ENCODE measurements around the gene VWA2. TPM values are rescaled to one million over a fixed set of nuclear protein-coding genes. Genes with fewer than 3 reads are reported as not detected.

The VWA2 gene
- total RNA-seq, 1 experiment from 2014 or later = not detected

- H3K4me1 ChIP-seq (ENCODE audit: low read length) = no peaks in the 10 kb centered on the region
- no peak overlapping the region for H3K9ac ChIP-seq (ENCODE audit: low read length)
- H3K9me3 ChIP-seq (ENCODE audit: low read length) = no peaks in the 10 kb centered on the region
- no peak overlapping the region for H3K27ac ChIP-seq (ENCODE audit: low read length)
- no peak overlapping the region for H3K4me3 ChIP-seq (ENCODE audit: low read length)
- no peaks in the 10 kb centered on the region for H3K36me3 ChIP-seq (ENCODE audit: insufficient read depth, low read length)
- no peaks in the 10 kb centered on the region for H3K27me3 ChIP-seq (ENCODE audit: low read length)
- H2AFZ ChIP-seq (ENCODE audit: low read length) = no peak overlapping the region
- H3K4me2 ChIP-seq (ENCODE audit: low read depth, low read length, poor library complexity, severe bottlenecking) = no peak overlapping the region
- no peak for DNase-seq
- no peaks in the 10 kb centered on the region for H3K9me2 ChIP-seq (replicated peaks; ENCODE audit: insufficient read depth, low read length)
- no peaks in the 10 kb centered on the region for H3K79me2 ChIP-seq (ENCODE audit: low read length)
- H4K20me1 ChIP-seq (ENCODE audit: insufficient read depth, low read depth, low read length) = no peaks in the 10 kb centered on the region
Observed at GRCh38 chr10:114335614-114336013, 96.6 kb downstream of the VWA2 start.

GRCh38 chr10:114336823-114337509 lies 97.9 kb downstream of the VWA2 start:
- DNase-seq = no peak
- Histone ChIP-seq H3K27me3 (ENCODE audit: low read length) (no peaks in the 10 kb centered on the region), H3K9me3 (ENCODE audit: low read length) (no peaks in the 10 kb centered on the region), H3K36me3 (ENCODE audit: insufficient read depth, low read length) (no peaks in the 10 kb centered on the region), H3K27ac (ENCODE audit: low read length) (no peak overlapping the region), H3K4me3 (ENCODE audit: low read length) (no peak overlapping the region), H3K9ac (ENCODE audit: low read length) (no peak overlapping the region), H3K4me1 (ENCODE audit: low read length) (no peaks in the 10 kb centered on the region), H3K9me2 (replicated peaks; ENCODE audit: insufficient read depth, low read length) (no peaks in the 10 kb centered on the region), H3K4me2 (ENCODE audit: low read depth, low read length, poor library complexity, severe bottlenecking) (no peak overlapping the region), H4K20me1 (ENCODE audit: insufficient read depth, low read depth, low read length) (no peaks in the 10 kb centered on the region), H2AFZ (ENCODE audit: low read length) (no peak overlapping the region), H3K79me2 (ENCODE audit: low read length) (no peaks in the 10 kb centered on the region)

GRCh38 chr10:114337510-114338462 lies 98.7 kb downstream of the VWA2 start:
- no peak overlapping the region for H3K4me2 ChIP-seq (ENCODE audit: low read depth, low read length, poor library complexity, severe bottlenecking)
- H3K79me2 ChIP-seq (ENCODE audit: low read length) = no peaks in the 10 kb centered on the region
- H4K20me1 ChIP-seq (ENCODE audit: insufficient read depth, low read depth, low read length) = no peaks in the 10 kb centered on the region
- H3K9me3 ChIP-seq (ENCODE audit: low read length) = no peaks in the 10 kb centered on the region
- H3K9me2 ChIP-seq (replicated peaks; ENCODE audit: insufficient read depth, low read length) = no peaks in the 10 kb centered on the region
- H3K36me3 ChIP-seq (ENCODE audit: insufficient read depth, low read length) = no peaks in the 10 kb centered on the region
- H2AFZ ChIP-seq (ENCODE audit: low read length) = no peak overlapping the region
- H3K27ac ChIP-seq (ENCODE audit: low read length) = no peak overlapping the region
- no peaks in the 10 kb centered on the region for H3K27me3 ChIP-seq (ENCODE audit: low read length)
- H3K4me1 ChIP-seq (ENCODE audit: low read length) = no peaks in the 10 kb centered on the region
- DNase-seq = no peak
- H3K9ac ChIP-seq (ENCODE audit: low read length) = no peak overlapping the region
- no peak overlapping the region for H3K4me3 ChIP-seq (ENCODE audit: low read length)

- Histone ChIP-seq H3K9me2 (replicated peaks; ENCODE audit: insufficient read depth, low read length) (no peaks in the 10 kb centered on the region), H3K79me2 (ENCODE audit: low read length) (no peaks in the 10 kb centered on the region), H4K20me1 (ENCODE audit: insufficient read depth, low read depth, low read length) (no peaks in the 10 kb centered on the region), H2AFZ (ENCODE audit: low read length) (no peak overlapping the region), H3K4me1 (ENCODE audit: low read length) (no peaks in the 10 kb centered on the region), H3K27ac (ENCODE audit: low read length) (no peak overlapping the region), H3K4me2 (ENCODE audit: low read depth, low read length, poor library complexity, severe bottlenecking) (no peak overlapping the region), H3K9ac (ENCODE audit: low read length) (no peak overlapping the region), H3K36me3 (ENCODE audit: insufficient read depth, low read length) (no peaks in the 10 kb centered on the region), H3K27me3 (ENCODE audit: low read length) (no peaks in the 10 kb centered on the region), H3K9me3 (ENCODE audit: low read length) (no peaks in the 10 kb centered on the region), H3K4me3 (ENCODE audit: low read length) (no peak overlapping the region)
- DNase-seq = no peak
Observed at GRCh38 chr10:114340816-114341215, 101.8 kb downstream of the VWA2 start.

Other genes with a start within 250 kb of the VWA2 start
- not detected in 2 replicates for gene ADRB1, start 195.4 kb upstream of the VWA2 start, total RNA-seq (2014; rRNA removed; shearing (Covaris generic); ENCODE audit: low replicate concordance)
- gene CCDC186, start 65.1 kb upstream of the VWA2 start, total RNA-seq (2014; rRNA removed; shearing (Covaris generic); ENCODE audit: low replicate concordance) = 14.6 and 24.2 TPM in 2 replicates
- gene TDRD1, start 59.9 kb upstream of the VWA2 start, total RNA-seq (2014; rRNA removed; shearing (Covaris generic); ENCODE audit: low replicate concordance) = not detected in 2 replicates
- 2.0 and 4.4 TPM in 2 replicates for gene AFAP1L2, start 165.2 kb downstream of the VWA2 start, total RNA-seq (2014; rRNA removed; shearing (Covaris generic); ENCODE audit: low replicate concordance)

All from Karpas-422 (cell line).